Cardiac muscle cell (in vitro differentiated cells and primary cell): Measurements from ENCODE around the gene CH25H. TPM values are rescaled to one million over a fixed set of nuclear protein-coding genes. Genes with fewer than 3 reads are reported as not detected.

ENCODE experiments used
- DNase-seq, 2 donors: peaks; one replicate each; pipeline versions ENCODE4 v3.0.0 to v3.0.0-alpha.2; 2010 to 2017; ENCODE audit warnings: low read depth in 1 of 2, low spot score in 1 of 2
- H3K27ac ChIP-seq: fragments of 200-600 bp; sonication (generic); 2 replicates; pipeline ENCODE4 v1.5.1; 2016
- H3K27me3 ChIP-seq: fragments of 200-600 bp; sonication (generic); 2 replicates; pipeline ENCODE4 v1.6.0; 2016; ENCODE audit warnings: control low read depth
- H3K36me3 ChIP-seq: fragments of 200-600 bp; sonication (generic); 2 replicates; pipeline ENCODE4 v1.5.1; 2016; ENCODE audit warnings: control low read depth
- H3K4me1 ChIP-seq: fragments of 200-600 bp; sonication (generic); 2 replicates; pipeline ENCODE4 v1.8.1; 2017; ENCODE audit warnings: low read depth, mild to moderate bottlenecking, mixed run types
- H3K4me3 ChIP-seq: fragments of 200-600 bp; sonication (generic); 2 replicates; pipeline ENCODE4 v1.5.1; 2016; ENCODE audit warnings: mild to moderate bottlenecking
- H3K9me3 ChIP-seq: fragments of 200-600 bp; sonication (generic); 2 replicates; pipeline ENCODE4 v1.5.1; 2017; ENCODE audit warnings: low read depth, mild to moderate bottlenecking, control low read depth
- polyA plus RNA-seq: library from polyadenylated mRNA; unstranded; fragments of >200 nt; fragmentation: Nextera tagmentation; extraction: Ambion mirVana; gene quantifications from 2 replicates; pipeline ENCODE4 v1.2.1, GENCODE V29; 2016
- total RNA-seq: library from RNA; depleted of rRNA; stranded (reverse); fragments of >200 nt; gene quantifications from 2 replicates; pipeline ENCODE4 v1.2.3, GENCODE V29; 2016
- TF ChIP-seq, protein P1 (sequence below): IDR thresholded peaks from 2 replicates; pipeline ENCODE4 v1.5.1; 2012; ENCODE audit warnings: low read depth, mild to moderate bottlenecking, low read length

The CH25H gene
- total and polyA plus RNA-seq, 2 experiments from 2014 or later = not detected

DNA sequence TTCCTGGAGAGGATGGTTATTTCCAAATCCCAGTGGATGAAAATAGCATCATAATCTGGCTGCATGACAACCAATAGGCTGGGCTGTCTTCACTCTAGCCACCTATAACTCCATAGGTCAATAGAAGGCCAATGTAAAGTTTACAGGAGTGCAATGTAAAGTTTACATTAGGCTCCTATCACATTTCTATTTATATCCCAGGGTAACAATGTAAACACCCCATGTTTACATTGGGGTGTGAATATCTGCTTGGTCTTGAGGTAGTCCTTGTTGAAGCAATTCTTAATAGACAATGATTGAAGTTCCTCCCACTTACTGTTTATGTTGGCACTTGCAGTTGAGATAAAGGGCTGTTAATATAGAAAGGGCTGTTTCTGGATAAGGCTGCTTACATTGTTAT is 21.5 kb downstream of the CH25H start:
- Histone ChIP-seq H3K27me3 (no peaks in the 10 kb centered on the region), H3K4me3 (no peak overlapping the region), H3K4me1 (no peaks in the 10 kb centered on the region), H3K36me3 (no peaks in the 10 kb centered on the region), H3K9me3 (no peaks in the 10 kb centered on the region), H3K27ac (no peak overlapping the region)
- TF ChIP-seq, protein P1, sequence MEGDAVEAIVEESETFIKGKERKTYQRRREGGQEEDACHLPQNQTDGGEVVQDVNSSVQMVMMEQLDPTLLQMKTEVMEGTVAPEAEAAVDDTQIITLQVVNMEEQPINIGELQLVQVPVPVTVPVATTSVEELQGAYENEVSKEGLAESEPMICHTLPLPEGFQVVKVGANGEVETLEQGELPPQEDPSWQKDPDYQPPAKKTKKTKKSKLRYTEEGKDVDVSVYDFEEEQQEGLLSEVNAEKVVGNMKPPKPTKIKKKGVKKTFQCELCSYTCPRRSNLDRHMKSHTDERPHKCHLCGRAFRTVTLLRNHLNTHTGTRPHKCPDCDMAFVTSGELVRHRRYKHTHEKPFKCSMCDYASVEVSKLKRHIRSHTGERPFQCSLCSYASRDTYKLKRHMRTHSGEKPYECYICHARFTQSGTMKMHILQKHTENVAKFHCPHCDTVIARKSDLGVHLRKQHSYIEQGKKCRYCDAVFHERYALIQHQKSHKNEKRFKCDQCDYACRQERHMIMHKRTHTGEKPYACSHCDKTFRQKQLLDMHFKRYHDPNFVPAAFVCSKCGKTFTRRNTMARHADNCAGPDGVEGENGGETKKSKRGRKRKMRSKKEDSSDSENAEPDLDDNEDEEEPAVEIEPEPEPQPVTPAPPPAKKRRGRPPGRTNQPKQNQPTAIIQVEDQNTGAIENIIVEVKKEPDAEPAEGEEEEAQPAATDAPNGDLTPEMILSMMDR = no peak
- no peak for DNase-seq

DNA sequence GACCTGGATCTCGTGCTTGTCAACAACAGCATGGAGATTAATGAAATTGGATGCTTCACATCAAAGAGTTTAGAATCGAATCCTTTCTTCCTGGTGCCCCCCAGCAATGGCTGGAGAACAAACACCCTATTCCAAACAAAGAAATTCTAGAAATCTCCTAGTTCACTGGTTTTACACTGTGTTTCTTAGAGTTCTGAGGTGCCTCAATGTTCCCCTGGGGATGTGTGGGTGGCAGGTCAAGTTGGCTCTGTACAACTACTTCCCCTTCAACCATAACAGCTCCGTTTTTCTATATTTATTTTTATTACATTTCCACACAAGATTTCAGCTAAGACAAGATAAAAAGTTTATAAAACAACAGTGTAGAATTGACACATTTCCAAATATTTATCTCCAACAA is 22.5 kb downstream of the CH25H start:
- DNase-seq = no peak
- Histone ChIP-seq H3K4me3 (no peak overlapping the region), H3K27me3 (no peaks in the 10 kb centered on the region), H3K9me3 (no peaks in the 10 kb centered on the region), H3K4me1 (no peaks in the 10 kb centered on the region), H3K27ac (no peak overlapping the region), H3K36me3 (no peaks in the 10 kb centered on the region)
- TF ChIP-seq, protein P1 = no peak

DNA sequence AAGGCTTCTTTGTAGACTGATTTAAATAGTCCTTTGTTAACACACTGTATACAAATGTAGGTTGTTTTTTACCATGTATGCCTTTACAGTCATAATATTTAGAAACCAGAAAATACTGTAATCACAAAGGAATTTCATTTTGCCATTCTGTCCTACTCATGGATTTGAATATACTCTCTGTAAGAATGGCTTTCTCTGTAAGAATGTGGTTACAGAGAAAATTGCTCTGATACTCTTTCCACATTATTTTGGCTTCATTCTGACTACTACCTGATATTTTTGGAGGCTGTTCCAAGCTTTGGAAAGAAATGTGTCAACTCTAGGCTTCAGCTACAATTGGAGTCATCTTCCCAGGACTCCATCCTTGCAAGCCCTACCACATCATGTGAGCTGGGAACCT is 23.5 kb downstream of the CH25H start:
- no peak for DNase-seq
- Histone ChIP-seq H3K27me3 (no peaks in the 10 kb centered on the region), H3K9me3 (no peaks in the 10 kb centered on the region), H3K27ac (no peak overlapping the region), H3K36me3 (no peaks in the 10 kb centered on the region), H3K4me3 (no peak overlapping the region), H3K4me1 (no peaks in the 10 kb centered on the region)
- TF ChIP-seq, protein P1 = no peak

DNA sequence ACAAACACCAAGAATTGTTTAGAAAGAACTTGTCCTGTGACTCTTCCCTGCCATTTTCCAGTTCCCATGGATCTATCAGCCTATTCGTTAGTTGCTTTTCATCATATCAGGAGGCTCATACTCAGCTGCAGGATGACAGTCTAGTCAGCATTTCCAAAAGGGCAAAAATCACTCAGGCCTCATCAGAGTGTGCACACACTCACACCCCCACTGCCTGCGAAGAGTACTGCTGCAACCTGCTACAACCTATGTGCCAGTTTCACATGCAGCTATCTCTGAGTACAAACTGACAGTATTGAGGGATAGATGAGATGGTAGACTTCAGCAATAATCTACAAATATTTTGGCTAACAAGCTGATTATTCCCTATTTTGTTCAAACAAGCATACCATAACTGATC is 24.2 kb downstream of the CH25H start:
- Histone ChIP-seq H3K27ac (no peak overlapping the region), H3K4me1 (no peaks in the 10 kb centered on the region), H3K36me3 (no peaks in the 10 kb centered on the region), H3K4me3 (no peak overlapping the region), H3K9me3 (no peaks in the 10 kb centered on the region), H3K27me3 (no peaks in the 10 kb centered on the region)
- DNase-seq = no peak
- TF ChIP-seq, protein P1 = no peak

DNA sequence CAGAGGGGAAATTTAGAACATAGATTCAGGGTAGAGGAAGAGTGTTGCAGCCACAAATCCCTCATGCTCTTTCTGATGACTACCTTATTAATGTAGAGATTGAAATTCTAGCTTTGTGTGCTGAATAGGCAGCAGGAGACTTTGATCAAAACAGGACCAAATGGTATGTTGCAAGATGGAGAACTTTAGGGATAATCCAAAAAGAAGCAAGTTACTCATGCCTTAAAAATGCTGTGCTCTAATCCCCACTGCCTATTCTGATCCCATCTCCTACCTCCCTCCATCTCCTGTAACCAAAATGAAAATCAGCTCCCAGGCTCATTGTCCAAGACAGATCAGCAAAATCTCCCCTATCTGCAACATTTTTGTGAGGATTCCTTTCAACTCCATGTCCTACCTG is 31.3 kb downstream of the CH25H start:
- Histone ChIP-seq H3K4me3 (no peak overlapping the region), H3K27ac (no peak overlapping the region), H3K9me3 (no peaks in the 10 kb centered on the region), H3K4me1 (no peaks in the 10 kb centered on the region), H3K36me3 (no peaks in the 10 kb centered on the region), H3K27me3 (no peaks in the 10 kb centered on the region)
- TF ChIP-seq, protein P1 = no peak
- no peak for DNase-seq

DNA sequence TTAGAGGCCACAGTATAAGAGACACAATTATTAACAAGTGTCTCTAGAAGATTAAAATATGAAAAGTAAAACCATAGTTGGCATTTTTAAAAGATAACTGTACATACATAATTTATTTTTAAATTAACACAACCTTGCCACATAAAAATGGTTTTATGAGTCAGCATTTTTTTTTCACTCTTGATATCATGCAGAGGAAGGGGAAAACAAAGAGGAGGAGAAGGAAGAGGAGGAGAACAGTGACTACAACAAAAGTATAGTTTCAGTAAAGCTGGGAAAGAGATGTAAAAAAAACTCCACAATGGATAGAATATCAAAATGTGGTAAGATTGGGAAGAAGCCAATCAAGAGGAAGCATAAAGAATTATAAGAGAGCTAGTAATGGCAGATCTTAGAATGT is 34.0 kb downstream of the CH25H start:
- Histone ChIP-seq H3K36me3 (no peaks in the 10 kb centered on the region), H3K27me3 (no peaks in the 10 kb centered on the region), H3K4me3 (no peak overlapping the region), H3K9me3 (no peaks in the 10 kb centered on the region), H3K4me1 (no peaks in the 10 kb centered on the region), H3K27ac (no peak overlapping the region)
- peak in 1 of 2 donors; percentile 22 for DNase-seq
- TF ChIP-seq, protein P1 = no peak
